Stimulated activated CD8-positive, alpha-beta memory T cell treated with anti-CD3 and anti-CD28 coated beads, Interleukin-15, amount 100 ng/mL, for 4 hours (primary cell): Measurements from ENCODE around the gene LRSAM1.

ENCODE experiments used
- DNase-seq, 2 donors: peaks; one replicate each; pipeline ENCODE4 v3.0.0-alpha.2; 2020; ENCODE audit warnings: low read depth in 2 of 2

The LRSAM1 gene

DNA sequence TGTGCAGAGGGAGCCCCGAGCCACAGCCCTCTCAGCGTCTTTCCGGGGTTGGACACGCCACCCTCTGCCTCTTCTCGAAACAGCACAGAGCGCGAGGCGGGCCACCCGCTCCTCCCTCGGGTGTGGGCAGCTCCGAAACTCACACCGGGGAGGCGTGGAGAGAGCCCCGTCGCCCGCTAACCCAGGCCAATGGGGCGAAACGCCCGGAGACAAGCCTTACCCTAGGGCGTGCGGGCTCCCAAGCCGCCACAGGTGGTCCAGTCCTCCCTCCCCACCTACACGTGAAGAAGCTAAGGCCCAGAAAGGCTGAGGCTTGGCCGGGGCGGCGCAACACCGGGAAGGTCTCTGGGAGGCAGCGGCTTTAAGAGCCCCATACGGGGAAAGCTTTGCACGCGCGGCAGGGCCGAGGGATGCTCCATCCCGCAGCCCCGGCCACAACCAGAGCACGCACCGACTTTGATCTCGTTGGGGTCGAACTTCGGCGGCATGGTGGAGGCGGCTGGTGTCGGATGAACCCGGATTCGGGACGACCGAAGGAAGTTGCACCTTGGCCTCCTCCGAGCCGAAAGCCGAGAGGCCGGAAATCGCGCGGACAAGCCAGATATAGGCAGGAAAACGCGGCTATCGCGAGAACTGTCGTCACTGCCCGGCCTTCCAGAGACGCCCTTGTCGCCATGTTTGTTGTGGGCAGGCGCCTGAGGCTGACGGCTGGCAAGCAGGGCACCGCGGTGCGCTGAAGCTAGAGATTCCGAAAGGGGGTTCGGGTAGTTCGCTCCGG is at the start of gene LRSAM1, which contains the start of gene RPL12:
Gene LRSAM1 (plus strand): TSS at position 681 of the 778 bp plus-strand sequence. CDS start 3,018 bp downstream, outside the sequence.
Gene RPL12 (minus strand): TSS at position 577 of the 778 bp plus-strand sequence. CDS start 89 bp downstream, at position 488.
- DNase-seq, result peak; percentile 93 to 94

DNA sequence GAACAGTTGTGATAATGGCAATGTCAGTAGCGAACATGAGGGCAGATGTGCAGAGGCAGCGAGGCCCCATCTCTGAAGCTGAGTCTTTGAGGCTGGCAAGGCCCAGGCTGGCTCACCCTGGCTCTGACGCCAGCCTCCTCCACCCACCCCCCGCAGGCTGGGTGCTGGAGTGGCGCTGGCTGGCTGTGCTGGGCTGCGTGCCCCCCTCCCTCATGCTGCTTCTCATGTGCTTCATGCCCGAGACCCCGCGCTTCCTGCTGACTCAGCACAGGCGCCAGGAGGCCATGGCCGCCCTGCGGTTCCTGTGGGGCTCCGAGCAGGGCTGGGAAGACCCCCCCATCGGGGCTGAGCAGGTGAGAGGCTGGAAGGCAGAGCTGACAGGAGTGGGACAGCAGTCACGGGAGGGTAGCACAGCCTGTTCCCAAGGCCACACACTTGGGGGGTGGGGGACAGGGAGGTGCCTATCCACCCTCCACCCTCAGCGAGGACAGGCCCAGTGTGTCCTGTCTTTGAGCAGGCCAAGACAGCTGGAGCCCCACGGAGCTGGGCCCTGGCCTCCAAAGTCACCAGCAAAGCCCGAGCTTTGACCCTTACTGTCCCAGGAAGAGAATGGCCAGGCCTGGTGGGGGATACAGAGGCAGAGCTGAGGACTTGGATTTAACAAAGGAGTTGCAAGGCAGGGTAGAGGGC is 48.8 kb upstream of the LRSAM1 start:
- DNase-seq, result no peak

DNA sequence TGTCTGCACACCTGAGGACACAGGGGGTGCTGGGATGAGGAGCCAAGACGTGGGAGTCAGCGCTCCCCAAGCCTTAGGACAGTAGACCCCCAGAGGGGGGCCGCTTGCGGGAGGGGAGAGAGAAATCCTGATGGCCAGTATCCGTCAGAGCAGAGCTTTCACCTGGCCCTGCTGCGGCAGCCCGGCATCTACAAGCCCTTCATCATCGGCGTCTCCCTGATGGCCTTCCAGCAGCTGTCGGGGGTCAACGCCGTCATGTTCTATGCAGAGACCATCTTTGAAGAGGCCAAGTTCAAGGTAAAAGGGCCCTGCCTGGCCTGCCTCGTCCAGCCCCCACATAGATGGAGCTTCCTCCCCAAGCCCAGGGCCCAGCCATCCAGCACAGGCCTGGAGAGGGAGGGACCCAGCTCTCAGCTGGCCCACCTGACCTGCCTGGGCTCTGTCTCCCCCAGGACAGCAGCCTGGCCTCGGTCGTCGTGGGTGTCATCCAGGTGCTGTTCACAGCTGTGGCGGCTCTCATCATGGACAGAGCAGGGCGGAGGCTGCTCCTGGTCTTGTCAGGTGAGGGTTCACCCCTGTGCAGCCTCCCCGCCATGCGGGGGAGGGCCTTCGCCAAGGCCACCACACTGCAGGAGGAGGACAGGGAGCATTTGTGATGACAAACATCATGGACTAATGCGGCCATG is 47.7 kb upstream of the LRSAM1 start:
- no peak for DNase-seq

DNA sequence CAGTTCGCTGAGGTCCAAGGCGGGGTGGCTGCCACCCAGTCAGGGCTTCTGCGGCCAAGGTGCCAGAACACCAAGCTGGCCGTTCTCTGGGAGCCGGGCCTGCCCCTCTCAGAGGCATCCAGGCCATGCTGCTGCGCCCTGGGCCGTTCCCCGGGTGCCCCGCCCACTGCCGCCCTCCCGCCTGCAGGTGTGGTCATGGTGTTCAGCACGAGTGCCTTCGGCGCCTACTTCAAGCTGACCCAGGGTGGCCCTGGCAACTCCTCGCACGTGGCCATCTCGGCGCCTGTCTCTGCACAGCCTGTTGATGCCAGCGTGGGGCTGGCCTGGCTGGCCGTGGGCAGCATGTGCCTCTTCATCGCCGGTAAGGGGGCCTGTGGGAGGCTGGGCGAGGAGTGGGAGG is 46.7 kb upstream of the LRSAM1 start:
- no peak for DNase-seq

DNA sequence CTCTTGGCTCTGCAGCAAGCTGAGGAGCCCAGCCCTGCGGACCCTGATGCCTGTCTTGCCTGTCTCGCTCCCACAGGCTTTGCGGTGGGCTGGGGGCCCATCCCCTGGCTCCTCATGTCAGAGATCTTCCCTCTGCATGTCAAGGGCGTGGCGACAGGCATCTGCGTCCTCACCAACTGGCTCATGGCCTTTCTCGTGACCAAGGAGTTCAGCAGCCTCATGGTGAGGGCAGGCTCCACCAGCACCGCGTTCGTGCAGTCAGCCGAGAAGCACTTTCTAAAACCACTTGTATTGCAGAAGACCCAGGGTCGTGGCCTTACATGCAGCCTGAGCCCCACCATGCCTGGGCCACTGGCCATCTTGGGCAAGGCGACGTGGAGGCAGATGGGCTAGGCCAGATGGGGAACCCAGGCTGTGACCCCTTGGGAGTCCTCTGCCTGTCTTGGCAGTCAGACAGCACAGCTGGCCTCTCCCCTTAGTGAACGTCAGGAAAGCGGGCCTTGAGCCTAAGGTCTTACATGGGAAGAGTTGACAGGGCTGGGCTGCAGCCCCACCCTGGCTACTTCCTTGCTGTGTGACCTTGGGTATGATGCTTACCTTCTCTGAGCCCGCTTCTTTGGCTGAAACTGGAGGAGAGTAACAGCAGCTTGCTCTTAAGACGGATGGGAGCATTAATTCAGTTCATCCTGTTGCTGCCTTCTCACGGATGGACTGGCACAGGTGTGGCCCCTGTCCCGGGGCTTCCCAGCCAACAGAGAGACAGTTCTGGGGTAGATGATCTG is 45.8 kb upstream of the LRSAM1 start:
- no peak for DNase-seq

DNA sequence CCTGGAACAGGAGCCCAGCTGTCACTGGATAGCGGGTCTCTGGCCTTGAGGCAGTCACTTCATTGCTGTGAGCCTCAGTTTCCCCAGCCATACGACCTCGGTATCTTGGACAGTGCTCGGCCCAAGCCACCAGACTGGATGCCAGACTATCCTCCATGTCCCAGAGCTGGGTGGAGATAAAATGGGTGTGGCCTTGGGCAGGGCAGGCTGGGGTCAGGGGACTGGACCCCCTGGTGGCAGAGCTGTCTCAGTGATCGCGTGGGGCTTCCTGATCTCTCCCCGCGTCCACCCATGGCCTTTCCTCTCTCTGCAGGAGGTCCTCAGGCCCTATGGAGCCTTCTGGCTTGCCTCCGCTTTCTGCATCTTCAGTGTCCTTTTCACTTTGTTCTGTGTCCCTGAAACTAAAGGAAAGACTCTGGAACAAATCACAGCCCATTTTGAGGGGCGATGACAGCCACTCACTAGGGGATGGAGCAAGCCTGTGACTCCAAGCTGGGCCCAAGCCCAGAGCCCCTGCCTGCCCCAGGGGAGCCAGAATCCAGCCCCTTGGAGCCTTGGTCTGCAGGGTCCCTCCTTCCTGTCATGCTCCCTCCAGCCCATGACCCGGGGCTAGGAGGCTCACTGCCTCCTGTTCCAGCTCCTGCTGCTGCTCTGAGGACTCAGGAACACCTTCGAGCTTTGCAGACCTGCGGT is 44.4 kb upstream of the LRSAM1 start:
- DNase-seq, result no peak

DNA sequence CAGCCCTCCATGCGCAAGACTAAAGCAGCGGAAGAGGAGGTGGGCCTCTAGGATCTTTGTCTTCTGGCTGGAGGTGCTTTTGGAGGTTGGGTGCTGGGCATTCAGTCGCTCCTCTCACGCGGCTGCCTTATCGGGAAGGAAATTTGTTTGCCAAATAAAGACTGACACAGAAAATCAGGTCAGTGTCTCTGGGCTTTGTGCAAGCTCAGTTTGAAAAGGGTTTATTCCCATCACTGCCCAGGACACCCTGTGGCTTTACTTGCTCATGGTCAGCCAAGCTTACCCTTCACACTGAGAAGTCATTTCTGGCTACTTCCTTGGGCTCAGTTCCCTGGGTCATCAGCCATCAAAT is 43.8 kb upstream of the LRSAM1 start:
- no peak for DNase-seq

DNA sequence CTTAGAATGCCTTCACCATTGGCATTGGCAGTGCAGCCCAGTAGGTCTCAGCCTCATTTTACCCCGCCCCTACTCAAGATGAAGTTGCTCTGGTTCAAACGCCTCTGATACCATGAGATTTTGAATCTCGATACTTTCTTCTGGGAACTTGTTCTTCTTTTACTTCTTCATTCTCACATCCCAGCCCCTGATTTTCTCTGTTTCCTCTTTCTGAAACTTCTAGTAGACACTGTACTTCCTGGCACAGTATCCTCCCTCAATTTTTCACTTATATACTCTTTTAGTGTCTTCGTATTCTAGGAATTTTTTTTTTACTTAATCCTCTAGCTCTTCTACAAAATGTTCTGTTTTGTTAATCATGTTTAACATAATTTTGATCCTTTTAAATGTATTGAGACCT is 40.2 kb upstream of the LRSAM1 start:
- DNase-seq, result no peak

DNA sequence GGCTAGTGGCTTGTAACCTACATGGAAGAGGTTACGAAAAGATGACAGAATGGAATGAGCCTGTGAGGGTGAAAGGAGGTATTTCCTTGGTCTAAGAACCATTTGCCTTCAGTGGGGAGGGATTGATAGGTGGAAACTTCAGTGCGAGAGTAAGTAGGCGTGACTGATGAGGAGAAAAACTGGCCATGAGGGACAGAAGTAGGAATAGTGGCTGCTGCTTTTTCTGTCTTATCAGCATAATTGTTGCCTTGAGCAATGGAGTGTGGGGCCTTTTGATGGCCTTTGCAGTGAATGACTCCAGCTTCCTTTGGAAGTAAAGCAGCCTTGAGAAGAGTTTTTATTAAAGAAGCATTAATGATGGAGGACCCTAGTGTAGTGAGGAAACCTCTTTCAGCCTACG is 36.2 kb upstream of the LRSAM1 start:
- no peak for DNase-seq

DNA sequence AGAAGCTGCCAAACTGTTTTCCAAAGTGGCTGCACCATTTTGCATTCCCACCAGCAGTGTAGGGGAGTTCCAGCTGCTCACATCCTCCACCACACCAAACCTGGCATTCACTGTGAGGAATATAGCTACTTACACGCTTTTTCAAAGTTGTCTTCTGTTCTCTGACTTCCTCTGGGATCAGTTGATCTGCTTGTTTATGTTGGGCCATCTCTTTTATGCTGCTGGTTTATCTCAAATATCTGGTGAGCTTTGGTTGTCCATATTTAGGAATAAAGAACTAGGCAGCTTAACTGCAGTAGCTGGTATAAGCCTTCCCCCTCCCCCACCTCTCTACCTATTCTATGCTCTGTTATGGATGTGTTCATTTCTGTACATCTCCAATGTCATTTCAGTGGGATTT is 35.7 kb upstream of the LRSAM1 start:
- no peak for DNase-seq

DNA sequence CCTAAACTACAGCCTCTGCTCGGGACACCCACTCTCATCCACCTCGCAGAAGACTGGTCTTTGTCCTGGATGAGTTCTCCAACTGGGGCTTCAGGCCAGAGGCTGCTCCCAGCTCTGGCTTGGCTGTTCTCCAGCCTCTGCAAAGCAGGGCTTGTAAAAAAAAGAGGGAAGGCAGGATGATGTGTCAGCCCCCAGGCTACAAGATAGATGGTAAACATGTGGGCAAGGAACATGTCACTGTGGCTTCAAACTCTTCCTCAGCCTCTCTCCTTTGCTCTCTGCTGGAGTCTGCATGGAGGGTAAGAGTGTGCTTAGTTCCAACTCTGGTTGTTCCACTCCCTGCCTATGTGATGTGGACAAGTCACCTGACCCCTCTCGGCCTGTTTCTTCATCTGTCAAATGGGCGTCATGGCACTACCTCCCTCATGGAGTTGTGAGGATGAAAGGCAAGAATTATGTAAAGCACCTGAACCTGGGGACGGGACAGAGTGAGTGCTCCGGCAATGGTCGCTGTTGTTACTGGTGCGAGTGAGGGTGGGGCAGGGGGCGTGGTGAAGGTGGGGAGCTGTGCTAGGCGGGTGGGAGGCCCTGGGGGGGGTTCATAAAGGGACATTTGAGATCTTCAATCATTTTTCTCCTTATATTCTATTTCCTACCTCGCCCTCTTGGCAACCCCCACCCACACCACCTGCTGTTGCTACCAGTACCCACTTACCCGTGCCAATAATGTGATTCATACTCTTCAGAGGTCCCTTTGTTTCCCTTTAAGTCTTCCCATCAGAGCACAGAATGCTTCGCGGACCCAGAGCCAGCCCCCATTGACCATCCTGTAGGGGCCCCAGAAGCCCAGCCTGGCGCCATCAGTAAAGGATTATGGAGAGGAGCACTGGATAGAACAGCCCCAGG is 33.9 kb upstream of the LRSAM1 start:
- no peak for DNase-seq

DNA sequence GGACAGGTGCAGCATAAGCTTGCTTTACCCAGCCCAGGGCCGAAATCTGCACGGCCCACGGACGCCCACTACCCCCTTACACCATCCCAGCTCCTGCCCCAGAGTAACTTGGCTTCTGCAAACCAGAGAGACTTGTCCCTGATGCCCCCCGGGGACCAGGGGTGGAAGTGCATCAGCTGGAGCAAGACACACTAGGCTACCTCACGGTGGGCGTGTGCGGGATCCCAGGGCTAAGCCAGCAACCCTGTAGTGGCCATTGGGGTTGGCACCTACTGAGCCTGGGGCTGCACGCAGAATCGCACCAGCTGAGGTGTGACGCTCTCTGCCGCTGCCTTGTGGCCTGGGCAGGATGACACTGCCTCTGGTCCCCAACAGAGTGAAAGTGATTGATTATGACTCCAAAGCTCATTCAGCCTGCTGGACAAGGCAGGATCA is 33.3 kb upstream of the LRSAM1 start:
- no peak for DNase-seq

DNA sequence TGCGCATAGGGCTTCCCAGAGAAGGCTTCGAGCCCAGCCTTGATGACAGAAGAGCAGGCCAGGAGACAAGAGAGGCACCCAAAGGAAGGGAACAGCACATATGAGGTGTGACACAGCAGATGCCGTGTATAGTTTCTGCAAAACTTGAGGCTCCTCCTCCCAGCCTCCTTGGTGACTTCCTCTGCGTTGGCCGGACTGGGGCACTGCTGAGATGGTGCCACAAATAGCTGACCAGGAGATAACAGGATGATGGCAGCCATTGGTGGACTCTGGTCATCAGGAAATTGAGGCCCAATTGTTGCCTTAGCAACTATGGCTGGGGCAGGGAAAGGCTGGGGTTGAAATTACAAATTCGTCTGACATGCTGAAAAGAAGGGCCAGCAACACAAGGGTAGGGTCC is 32.0 kb upstream of the LRSAM1 start:
- DNase-seq, result no peak

DNA sequence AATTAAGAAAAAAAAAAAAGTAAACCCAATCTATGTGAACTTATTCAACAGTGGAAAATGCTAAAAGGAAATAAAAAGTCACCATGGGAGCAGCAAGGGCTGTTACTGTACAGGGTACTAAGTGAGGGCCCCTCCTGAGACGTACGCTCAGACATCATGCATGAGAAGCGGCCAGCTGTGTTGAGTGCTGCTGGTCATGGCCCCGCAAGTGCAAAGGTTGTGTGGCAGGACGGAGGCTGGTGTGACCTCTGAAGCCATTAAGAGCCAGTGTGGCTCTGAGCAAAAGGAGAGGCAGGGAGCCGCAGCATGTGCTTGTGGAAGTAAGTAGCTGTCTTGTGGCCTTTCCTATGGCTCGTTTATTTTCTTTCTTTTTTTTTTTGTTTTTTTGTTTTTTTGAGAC is 30.3 kb upstream of the LRSAM1 start:
- DNase-seq, result no peak

DNA sequence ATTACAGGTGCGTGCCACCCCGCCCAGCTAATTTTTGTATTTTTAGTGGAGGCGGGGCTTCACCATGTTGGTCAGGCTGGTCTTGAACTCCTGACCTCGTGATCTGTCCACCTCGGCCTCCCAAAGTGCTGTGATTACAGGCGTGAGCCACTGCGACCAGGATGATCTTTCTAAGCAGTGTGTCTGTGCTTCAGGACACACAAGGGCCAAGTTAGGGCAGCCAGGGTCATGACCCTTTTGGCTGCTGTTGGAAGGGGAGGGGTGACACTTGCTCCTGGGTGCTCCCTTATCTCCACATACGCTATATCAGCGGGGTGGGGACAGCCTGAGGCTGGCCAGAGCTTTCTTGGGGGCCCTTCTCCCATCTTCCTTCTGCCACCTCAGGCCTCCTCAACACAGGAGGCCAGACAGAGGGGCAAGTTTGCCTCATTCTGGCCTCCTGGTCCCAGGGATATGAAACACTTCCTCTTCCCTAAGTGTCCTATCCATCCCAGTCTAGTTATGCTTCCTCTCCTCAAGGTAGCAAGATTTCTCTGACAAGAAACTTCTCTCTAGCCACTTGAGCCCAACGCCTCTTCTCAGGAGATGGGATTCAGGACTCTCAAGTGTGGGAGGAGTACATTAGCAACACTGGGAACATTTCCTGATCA is 29.1 kb upstream of the LRSAM1 start:
- no peak for DNase-seq

DNA sequence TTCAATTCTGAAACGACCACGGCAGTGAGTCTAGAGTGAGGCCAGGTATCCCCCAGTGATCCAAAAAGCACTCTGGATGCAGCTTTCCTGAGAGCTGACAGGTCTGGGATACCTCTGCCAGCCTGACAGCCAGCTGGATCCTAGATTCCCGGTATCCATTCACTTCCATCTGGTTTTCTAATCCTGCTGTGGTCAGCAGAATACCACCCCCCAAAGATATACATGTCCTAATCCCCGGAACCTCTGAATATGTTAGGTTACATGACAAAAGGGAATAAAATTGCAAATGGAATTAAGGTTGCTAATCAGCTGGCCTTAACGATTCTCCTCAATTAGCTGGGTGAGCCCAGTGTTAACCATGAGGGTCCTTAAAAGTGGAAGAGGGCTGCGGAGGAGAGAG is 28.5 kb upstream of the LRSAM1 start:
- DNase-seq, result no peak

DNA sequence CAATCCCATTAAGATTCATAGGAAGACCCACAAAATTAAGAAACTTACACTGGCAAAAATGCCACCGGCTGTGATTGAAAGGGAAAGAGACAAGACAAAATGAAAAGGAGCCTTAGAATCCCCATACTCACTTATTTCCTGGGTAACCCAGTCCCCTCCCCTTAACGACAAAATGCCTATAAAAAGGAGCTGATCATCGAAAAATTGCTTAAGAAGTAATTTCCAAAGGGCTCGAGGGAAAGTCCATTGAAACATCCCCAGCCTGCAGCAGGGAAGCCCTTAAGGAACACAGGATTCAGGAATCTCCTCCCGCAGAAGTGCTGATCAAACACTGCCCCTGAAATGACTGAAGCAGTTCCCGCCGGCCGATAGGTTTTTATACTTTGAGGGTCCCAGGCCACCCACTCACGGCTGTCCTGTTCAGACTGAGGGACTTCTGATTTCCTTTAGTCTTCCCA is 27.8 kb upstream of the LRSAM1 start:
- no peak for DNase-seq

DNA sequence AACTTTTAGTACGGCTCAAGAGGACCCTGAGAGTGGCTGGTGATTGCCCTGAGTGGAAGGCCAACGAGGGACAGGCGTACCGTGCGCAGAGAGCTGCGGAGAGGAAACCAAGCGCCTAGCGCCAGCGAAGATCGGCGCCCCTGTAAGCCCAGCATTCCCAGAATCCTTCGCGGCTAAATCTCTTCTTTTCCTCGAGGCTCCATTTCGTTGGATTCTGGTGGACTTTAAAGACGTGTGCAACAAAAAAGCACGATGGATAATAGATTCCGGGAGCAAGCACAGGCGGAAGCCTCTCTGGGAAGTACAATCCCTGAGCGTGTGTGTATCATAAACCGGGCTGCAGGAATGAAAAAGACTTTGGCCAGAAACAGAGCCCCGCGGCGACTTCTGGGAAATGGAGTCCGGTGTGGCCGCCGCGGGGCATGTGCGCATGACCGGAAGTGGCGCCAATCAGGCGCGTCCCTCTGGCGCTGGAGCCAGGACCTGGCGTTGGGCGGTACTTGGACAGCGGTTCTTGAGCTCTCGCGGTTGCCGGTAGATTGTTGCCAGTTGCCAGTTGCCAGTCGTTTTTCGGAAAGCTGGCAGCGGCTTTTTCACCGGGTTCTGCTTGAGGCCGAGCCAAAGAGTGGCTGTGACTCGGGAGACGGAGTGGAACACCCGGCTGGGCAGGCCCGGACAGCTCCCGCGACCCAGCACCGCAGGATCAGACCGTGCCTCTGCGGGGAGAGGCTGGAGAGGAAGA is 27.2 kb upstream of the LRSAM1 start, which contains the start of gene ZNF79:
Gene ZNF79 (plus strand): TSS at position 449 of the 742 bp plus-strand sequence. CDS start 406 bp downstream, outside the sequence.
- peak; percentile 80 to 81 for DNase-seq

DNA sequence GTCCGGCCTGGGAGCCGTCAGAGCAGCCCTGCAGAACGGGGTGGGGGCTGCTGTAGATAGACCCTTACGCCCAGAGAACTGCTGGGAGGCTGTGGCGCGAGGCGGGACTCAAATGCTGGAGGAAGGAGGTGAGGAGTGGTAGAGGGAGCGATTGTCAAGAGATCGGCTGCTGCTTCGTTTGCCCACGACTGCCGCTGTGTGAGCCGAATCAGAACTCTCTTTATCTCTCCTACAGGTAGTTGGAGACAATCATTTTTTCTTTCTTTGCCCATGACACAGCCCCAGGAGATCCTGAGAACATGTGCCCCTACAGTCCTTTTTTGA is 26.7 kb upstream of the LRSAM1 start:
- DNase-seq, result no peak
